Measurements from ENCODE around the gene NFATC2. TPM values are rescaled to one million over a fixed set of nuclear protein-coding genes. Genes with fewer than 3 reads are reported as not detected.

The NFATC2 gene
- total RNA-seq, 1 experiment from 2014 or later, result 5.0 TPM

- H3K79me2 ChIP-seq (ENCODE audit: insufficient read depth, low read length), result no peaks in the 10 kb centered on the region
- RAD21 ChIA-PET (ENCODE audit: low non-redundant PET in 1 of 2, low total read pairs in 2 of 2, uncharacterized antibody in 2 of 2, unreplicated experiment in 2 of 2), result no interaction called here
- H3K9ac ChIP-seq (ENCODE audit: low read length), result no peak overlapping the region
- no peak overlapping the region for H3K4me2 ChIP-seq (ENCODE audit: low read length)
- H3K4me1 ChIP-seq (ENCODE audit: control insufficient read depth in 1 of 2, insufficient read depth in 2 of 2, low read length in 2 of 2), result no peaks in the 10 kb centered on the region
- H3K36me3 ChIP-seq (ENCODE audit: control insufficient read depth in 1 of 2, insufficient read depth in 2 of 2, low read length in 2 of 2), result no peaks in the 10 kb centered on the region
- H3K27me3 ChIP-seq (ENCODE audit: insufficient read depth, low read length), result no peaks in the 10 kb centered on the region
- H3K27ac ChIP-seq (ENCODE audit: low read depth, low read length), result no peak overlapping the region
- no peak for ATAC-seq
- no peaks in the 10 kb centered on the region for H3K9me3 ChIP-seq (ENCODE audit: control insufficient read depth in 1 of 2, insufficient read depth in 1 of 2, low read depth in 1 of 2, low read length in 2 of 2)
- DNase-seq (ENCODE audit: low read depth, low spot score), result no peak
- no peak overlapping the region for H2AFZ ChIP-seq (ENCODE audit: low read depth, low read length, poor library complexity, severe bottlenecking)
- H3K4me3 ChIP-seq (replicated peaks in 1 of 2; ENCODE audit: low read depth in 1 of 2, low read length in 2 of 2), result no peak overlapping the region
- TF ChIP-seq ATF3 (IDR thresholded peaks at IDR 0.05) (no peak), TCF7L2 (IDR thresholded peaks at IDR 0.05; ENCODE audit: borderline replicate concordance, extremely low read depth, insufficient read depth, insufficient read length) (no peak), SP1 (IDR thresholded peaks at IDR 0.05; ENCODE audit: low read depth) (no peak), EZH2phosphoT487 (IDR thresholded peaks at IDR 0.05; ENCODE audit: borderline replicate concordance) (no peak), EZH2 (IDR thresholded peaks at IDR 0.05) (no peak), ELF1 (IDR thresholded peaks at IDR 0.05; ENCODE audit: borderline replicate concordance, low read depth) (no peak), ZBTB33 (IDR thresholded peaks at IDR 0.05; ENCODE audit: extremely low read depth, insufficient replicate concordance, low read length) (no peak)
- CTCF ChIA-PET, result no interaction called here
- H4K20me1 ChIP-seq (ENCODE audit: insufficient read depth), result no peaks in the 10 kb centered on the region
- no TSS peak for BruUV-seq (replicated peaks)
- intact Hi-C loops (cut with micrococcal nuclease), result no loop called here
- POLR2A ChIA-PET, result no interaction called here
- H3K9me2 ChIP-seq (ENCODE audit: insufficient read depth), result no peaks in the 10 kb centered on the region
Observed at GRCh38 chr20:51409192-51409880, 133.2 kb downstream of the NFATC2 start.

All from HCT116 (cell line).